Measurements from ENCODE around the gene LYZL4.

Gene LYZL4

GRCh38 chr3:42421818-42422796, 11.7 kb upstream of the LYZL4 start:
- no peak for TF ChIP-seq FOXM1 (IDR thresholded peaks at IDR 0.05; ENCODE audit: borderline replicate concordance, low read depth)
- TF ChIP-seq MAX (IDR thresholded peaks at IDR 0.05) = no peak
- TF ChIP-seq RAD21 (IDR thresholded peaks at IDR 0.05; ENCODE audit: low read depth) = no peak
- TF ChIP-seq TCF12 (IDR thresholded peaks at IDR 0.05; ENCODE audit: low read depth) = no peak
- TF ChIP-seq REST (IDR thresholded peaks at IDR 0.05; ENCODE audit: low read depth) = no peak
- TF ChIP-seq TAF1 (IDR thresholded peaks at IDR 0.05; ENCODE audit: low read depth) = no peak

GRCh38 chr3:42419563-42419962, 9.2 kb upstream of the LYZL4 start:
- TF ChIP-seq YY1 (IDR thresholded peaks at IDR 0.05; ENCODE audit: low read depth) (no peak), TCF12 (IDR thresholded peaks at IDR 0.05; ENCODE audit: low read depth) (no peak)

- TF ChIP-seq EP300 (IDR thresholded peaks at IDR 0.05; ENCODE audit: borderline replicate concordance) = no peak
- no peak for TF ChIP-seq MAX (IDR thresholded peaks at IDR 0.05)
- TF ChIP-seq REST (IDR thresholded peaks at IDR 0.05; ENCODE audit: low read depth) = no peak
- no peak for TF ChIP-seq YY1 (IDR thresholded peaks at IDR 0.05; ENCODE audit: low read depth)
- TF ChIP-seq EGR1 (IDR thresholded peaks at IDR 0.05) = no peak
- no peak for TF ChIP-seq CREB1 (IDR thresholded peaks at IDR 0.05; ENCODE audit: low read depth)
These were observed 2.2 kb upstream of the LYZL4 start for GRCh38 chr3:42412526-42413155.

- TF ChIP-seq MAX (IDR thresholded peaks at IDR 0.05) = no peak
- no peak for TF ChIP-seq YY1 (IDR thresholded peaks at IDR 0.05; ENCODE audit: low read depth)
- TF ChIP-seq FOXM1 (IDR thresholded peaks at IDR 0.05; ENCODE audit: borderline replicate concordance, low read depth) = no peak
- no peak for TF ChIP-seq TAF1 (IDR thresholded peaks at IDR 0.05; ENCODE audit: low read depth)
- TF ChIP-seq EP300 (IDR thresholded peaks at IDR 0.05; ENCODE audit: borderline replicate concordance) = no peak
- TF ChIP-seq CREB1 (IDR thresholded peaks at IDR 0.05; ENCODE audit: low read depth) = no peak
These were observed 1.0 kb upstream of the LYZL4 start for GRCh38 chr3:42411429-42411828.

GRCh38 chr3:42408156-42408555, 2.3 kb downstream of the LYZL4 start:
- TF ChIP-seq TAF1 (IDR thresholded peaks at IDR 0.05; ENCODE audit: low read depth) (no peak), USF1 (IDR thresholded peaks at IDR 0.05) (no peak), ZBTB7A (IDR thresholded peaks at IDR 0.05; ENCODE audit: low read depth) (no peak), FOXM1 (IDR thresholded peaks at IDR 0.05; ENCODE audit: borderline replicate concordance, low read depth) (no peak), EGR1 (IDR thresholded peaks at IDR 0.05) (no peak), EP300 (IDR thresholded peaks at IDR 0.05; ENCODE audit: borderline replicate concordance) (no peak), CREB1 (IDR thresholded peaks at IDR 0.05; ENCODE audit: low read depth) (no peak)

GRCh38 chr3:42406727-42407450, 3.5 kb downstream of the LYZL4 start:
- TF ChIP-seq MAX (IDR thresholded peaks at IDR 0.05) (no peak), EGR1 (IDR thresholded peaks at IDR 0.05) (no peak), CREB1 (IDR thresholded peaks at IDR 0.05; ENCODE audit: low read depth) (no peak), YY1 (IDR thresholded peaks at IDR 0.05; ENCODE audit: low read depth) (no peak), ZBTB7A (IDR thresholded peaks at IDR 0.05; ENCODE audit: low read depth) (no peak), FOXM1 (IDR thresholded peaks at IDR 0.05; ENCODE audit: borderline replicate concordance, low read depth) (no peak), USF1 (IDR thresholded peaks at IDR 0.05) (no peak), TEAD4 (IDR thresholded peaks at IDR 0.05) (no peak)
